Bronchial epithelial cell (primary cell): ENCODE measurements around the gene NBAS. TPM values are rescaled to one million over a fixed set of nuclear protein-coding genes. Genes with fewer than 3 reads are reported as not detected.

ENCODE experiments used
- DNase-seq: peaks from one replicate; pipeline ENCODE4 v3.0.0-alpha.2; 2010; ENCODE audit warnings: low read depth
- FAIRE-seq: peaks from 2 replicates; lab custom pipeline; 2011; peaks lifted over from hg19 to GRCh38; lab: Jason Lieb, UNC
- H3K27me3 ChIP-seq: 2 replicates; pipeline ENCODE4 v1.5.1; 2011; ENCODE audit warnings: low read length; ENCODE audit not compliant: control insufficient read depth, insufficient read depth
- H3K36me3 ChIP-seq: 2 replicates; pipeline ENCODE4 v1.5.1; 2011; ENCODE audit warnings: low read length; ENCODE audit not compliant: control insufficient read depth, insufficient read depth
- H3K4me3 ChIP-seq: 2 replicates; pipeline ENCODE4 v1.5.1; 2011; ENCODE audit warnings: mild to moderate bottlenecking, low read depth, low read length, control low read depth
- CTCF ChIP-seq: IDR thresholded peaks from 2 replicates; pipeline ENCODE4 v1.5.1; 2011; ENCODE audit warnings: mild to moderate bottlenecking, moderate library complexity, low read length, control low read depth, inconsistent platforms; ENCODE audit not compliant: insufficient read depth, severe bottlenecking
- total RNA-seq: library from RNA; depleted of rRNA; stranded (reverse); fragments of >200 nt; gene quantifications from 2 replicates; pipeline ENCODE4 v1.2.1, GENCODE V29; 2014

Gene NBAS
- total RNA-seq, 1 donor from 2014 or later, result 78.2 TPM

- Histone ChIP-seq H3K27me3 (no peaks in the 10 kb centered on the region), H3K4me3 (no peak overlapping the region), H3K36me3 (no peaks in the 10 kb centered on the region)
- TF ChIP-seq CTCF, result no peak
- peak; percentile 60 for FAIRE-seq
- DNase-seq, result peak; percentile 92
These were observed 391.6 kb downstream of the NBAS start for GRCh38 chr2:15169326-15170069.

GRCh38 chr2:15168116-15168515, 393.0 kb downstream of the NBAS start:
- Histone ChIP-seq H3K4me3 (no peak overlapping the region), H3K36me3 (no peaks in the 10 kb centered on the region), H3K27me3 (no peaks in the 10 kb centered on the region)
- FAIRE-seq (no peak), DNase-seq (no peak)
- no peak for TF ChIP-seq CTCF

DNA sequence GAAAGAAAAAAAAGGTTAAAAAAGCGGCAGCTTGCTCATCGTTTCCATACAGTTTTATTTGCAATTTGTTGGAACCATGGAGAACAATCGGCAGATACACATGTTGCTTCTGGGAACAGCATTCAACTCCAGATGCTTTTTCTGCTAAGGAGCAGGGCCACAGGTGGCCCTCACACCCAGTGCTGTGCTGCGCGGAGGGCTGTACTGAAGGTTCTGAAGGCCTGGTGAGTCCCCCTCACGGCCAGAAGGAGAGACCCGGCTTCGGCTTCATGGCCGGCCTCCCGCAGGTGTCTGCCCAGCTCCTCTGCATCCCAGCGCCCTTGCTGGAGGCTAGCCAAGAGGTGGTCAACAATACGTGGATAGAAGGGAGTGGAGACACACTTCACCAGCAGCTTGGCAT, 394.3 kb downstream of the NBAS start:
- H3K27me3 ChIP-seq, result no peaks in the 10 kb centered on the region
- FAIRE-seq, result no peak
- no peak for TF ChIP-seq CTCF
- H3K36me3 ChIP-seq, result no peaks in the 10 kb centered on the region
- no peak overlapping the region for H3K4me3 ChIP-seq
- no peak for DNase-seq

GRCh38 chr2:15163326-15163725, 397.8 kb downstream of the NBAS start:
- DNase-seq (no peak), FAIRE-seq (no peak)
- Histone ChIP-seq H3K4me3 (no peak overlapping the region), H3K27me3 (no peaks in the 10 kb centered on the region), H3K36me3 (no peaks in the 10 kb centered on the region)
- TF ChIP-seq CTCF, result no peak

DNA sequence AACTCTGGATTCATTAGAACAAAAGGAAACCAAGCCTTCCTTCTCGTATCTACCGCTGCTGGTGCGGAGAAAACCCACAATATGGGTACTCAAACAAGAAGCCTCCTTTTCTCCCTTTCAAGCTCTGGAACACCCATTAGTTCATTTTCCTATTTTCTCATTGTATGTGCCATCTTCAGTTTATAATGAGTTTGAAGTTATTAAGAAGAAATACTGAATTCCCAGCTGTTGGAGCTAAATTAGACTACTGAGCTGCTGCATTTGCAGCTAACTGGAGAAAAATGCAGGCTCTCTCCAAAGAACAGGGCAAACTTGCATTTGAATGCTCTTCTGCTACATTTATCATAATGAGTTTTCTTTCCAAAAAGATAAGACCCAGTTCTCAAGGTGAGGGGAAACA, 398.5 kb downstream of the NBAS start:
- no peak for DNase-seq
- FAIRE-seq, result no peak
- no peak for TF ChIP-seq CTCF
- H3K4me3 ChIP-seq, result no peak overlapping the region
- no peaks in the 10 kb centered on the region for H3K27me3 ChIP-seq
- H3K36me3 ChIP-seq, result no peaks in the 10 kb centered on the region
